ENCODE results near the gene SLC22A23.

Gene SLC22A23

GRCh38 chr6:3305216-3305565 lies 151.7 kb downstream of the SLC22A23 start:
- H3K27ac ChIP-seq, result no peak overlapping the region
- no peak for TF ChIP-seq CTCF (conservative IDR thresholded peaks at IDR 0.05)

GRCh38 chr6:3304500-3305215 lies 152.2 kb downstream of the SLC22A23 start:
- TF ChIP-seq CTCF (conservative IDR thresholded peaks at IDR 0.05), result no peak
- no peak overlapping the region for H3K27ac ChIP-seq

GRCh38 chr6:3303795-3304411 lies 152.9 kb downstream of the SLC22A23 start:
- H3K27ac ChIP-seq, result no peak overlapping the region

GRCh38 chr6:3301506-3301905 lies 155.3 kb downstream of the SLC22A23 start:
- no peak for TF ChIP-seq CTCF (conservative IDR thresholded peaks at IDR 0.05)
- no peak overlapping the region for H3K27ac ChIP-seq

More at GRCh38 chr6:3303795-3304411, 152.9 kb downstream of the SLC22A23 start:
- TF ChIP-seq CTCF (conservative IDR thresholded peaks at IDR 0.05), result no peak

GRCh38 chr6:3299221-3299620 lies 157.6 kb downstream of the SLC22A23 start:
- no peak for TF ChIP-seq CTCF (conservative IDR thresholded peaks at IDR 0.05)
- no peak overlapping the region for H3K27ac ChIP-seq

GRCh38 chr6:3297909-3298308 lies 158.9 kb downstream of the SLC22A23 start:
- no peak for TF ChIP-seq CTCF (conservative IDR thresholded peaks at IDR 0.05)
- no peak overlapping the region for H3K27ac ChIP-seq

GRCh38 chr6:3297006-3297405 lies 159.8 kb downstream of the SLC22A23 start:
- TF ChIP-seq CTCF (conservative IDR thresholded peaks at IDR 0.05), result no peak
- no peak overlapping the region for H3K27ac ChIP-seq
